Measurements from ENCODE around the gene CSH2. TPM values are rescaled to one million over a fixed set of nuclear protein-coding genes. Genes with fewer than 3 reads are reported as not detected.

Gene CSH2
- total and polyA plus RNA-seq, 2 of the 13 experiments (the other 11 are each of a cell fraction or from before 2014, with no cell fraction given) = not detected

GRCh38 chr17:63841350-63842172 lies 31.9 kb downstream of the CSH2 start:
- 2% methylated on average over 17 of the region's 26 CpGs for WGBS (ENCODE audit: low lambda C conversion rate)
- CTCF ChIA-PET (ENCODE audit: low intra/inter-chr PET ratio, low total read pairs) = no interaction called here
- H3K79me2 ChIP-seq (ENCODE audit: insufficient read depth, low read length) = peaks cover 46% of the 10 kb centered on the region
- TF ChIP-seq GATAD1 (CRISPR knock-in tag; IDR thresholded peaks at IDR 0.05) (0 out of 2 replicates have a peak, but pooled peaks have one; percentile 52), ZNF280D (CRISPR knock-in tag; IDR thresholded peaks at IDR 0.05) (peak; percentile 69; the same call in 1 of the 2 replicates), BORCS8-MEF2B (CRISPR knock-in tag; IDR thresholded peaks at IDR 0.05) (0 out of 2 replicates have a peak, but pooled peaks have one; percentile 18), XBP1 (CRISPR knock-in tag; IDR thresholded peaks at IDR 0.05) (0 out of 2 replicates have a peak, but pooled peaks have one; percentile 13), ZNF350 (CRISPR knock-in tag; IDR thresholded peaks at IDR 0.05; ENCODE audit: borderline replicate concordance, low read depth) (peak; percentile 73; the same call in 1 of the 2 replicates), PITX1 (CRISPR knock-in tag; IDR thresholded peaks at IDR 0.05) (peak; percentile 68), MYPOP (CRISPR knock-in tag; IDR thresholded peaks at IDR 0.05) (0 out of 2 replicates have a peak, but pooled peaks have one; percentile 43), SP4 (CRISPR knock-in tag; IDR thresholded peaks at IDR 0.05) (peak; percentile 63; the same call in 1 of the 2 replicates), ELK4 (CRISPR knock-in tag; IDR thresholded peaks at IDR 0.05; ENCODE audit: borderline replicate concordance) (0 out of 2 replicates have a peak, but pooled peaks have one; percentile 30), FOSL1 (CRISPR knock-in tag; IDR thresholded peaks at IDR 0.05; ENCODE audit: borderline replicate concordance) (no peak), ZNF772 (CRISPR knock-in tag; IDR thresholded peaks at IDR 0.05) (0 out of 2 replicates have a peak, but pooled peaks have one; percentile 60), MZF1 (CRISPR knock-in tag; IDR thresholded peaks at IDR 0.05; ENCODE audit: borderline replicate concordance) (0 out of 2 replicates have a peak, but pooled peaks have one; percentile 72), ERF (CRISPR knock-in tag; IDR thresholded peaks at IDR 0.05) (peak; percentile 20; the same call in 1 of the 2 replicates), TAF1 (CRISPR knock-in tag; IDR thresholded peaks at IDR 0.05) (peak; percentile 54)
- TF ChIP-seq, protein P1, sequence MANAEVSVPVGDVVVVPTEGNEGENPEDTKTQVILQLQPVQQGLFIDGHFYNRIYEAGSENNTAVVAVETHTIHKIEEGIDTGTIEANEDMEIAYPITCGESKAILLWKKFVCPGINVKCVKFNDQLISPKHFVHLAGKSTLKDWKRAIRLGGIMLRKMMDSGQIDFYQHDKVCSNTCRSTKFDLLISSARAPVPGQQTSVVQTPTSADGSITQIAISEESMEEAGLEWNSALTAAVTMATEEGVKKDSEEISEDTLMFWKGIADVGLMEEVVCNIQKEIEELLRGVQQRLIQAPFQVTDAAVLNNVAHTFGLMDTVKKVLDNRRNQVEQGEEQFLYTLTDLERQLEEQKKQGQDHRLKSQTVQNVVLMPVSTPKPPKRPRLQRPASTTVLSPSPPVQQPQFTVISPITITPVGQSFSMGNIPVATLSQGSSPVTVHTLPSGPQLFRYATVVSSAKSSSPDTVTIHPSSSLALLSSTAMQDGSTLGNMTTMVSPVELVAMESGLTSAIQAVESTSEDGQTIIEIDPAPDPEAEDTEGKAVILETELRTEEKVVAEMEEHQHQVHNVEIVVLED (CRISPR knock-in tag; IDR thresholded peaks at IDR 0.05; ENCODE audit: borderline replicate concordance) = peak; percentile 47; the same call in 1 of the 2 replicates

More at GRCh38 chr17:63841350-63842172, 31.9 kb downstream of the CSH2 start:
- intact Hi-C loops (cut with micrococcal nuclease; ENCODE audit: unreplicated experiment) = loop anchor here (1.0 to 5.0 kb wide), 2 partner anchors 14 to 69 kb away; partner anchors contain the start of genes CCDC47, DDX42, FTSJ3 and PSMC5
- DNase-seq (ENCODE audit: low spot score) (peak; percentile 36), ATAC-seq (peak; percentile 45), FAIRE-seq (no peak)
- no peak overlapping the region for H2AFZ ChIP-seq (ENCODE audit: low read length)
- peaks cover 8 to 14% of the 10 kb centered on the region in 2 experiments for H3K36me3 ChIP-seq (replicated peaks in 1 of 2; ENCODE audit: control insufficient read depth in 1 of 2, insufficient read depth in 2 of 2, low read length in 2 of 2)
- BruUV-seq (replicated peaks) = TSS peak; percentile 48
- no peaks in the 10 kb centered on the region for H3K9me3 ChIP-seq (ENCODE audit: low read length)
- peak overlapping the region; percentile 92 for H3K4me2 ChIP-seq (ENCODE audit: low read depth, low read length)
- peaks cover 44% of the 10 kb centered on the region for H3K4me1 ChIP-seq (ENCODE audit: insufficient read depth, low read length)
- H3K4me3 ChIP-seq (replicated peaks in 1 of 3; ENCODE audit: insufficient read depth in 1 of 3, low read depth in 2 of 3, low read length in 3 of 3) = peak overlapping the region; percentile 85 to 98 (median 97)
- no peaks in the 10 kb centered on the region; a peak in 1 of 5 replicates for H3K27me3 ChIP-seq (ENCODE audit: control insufficient read depth in 1 of 2, insufficient read depth in 2 of 2, low read length in 2 of 2)
- peak overlapping the region; percentile 92 for H3K27ac ChIP-seq (ENCODE audit: extremely low read length, insufficient read depth, low read length)
- POLR2A ChIA-PET = interaction anchor here (1.0 to 4.4 kb wide), 4 partner anchors 10 to 220 kb away, joined by 3 to 37 read pairs (median 32); partner anchors contain the start of genes CCDC47, DDX42, FTSJ3 and MAP3K3
- H4K20me1 ChIP-seq (ENCODE audit: insufficient read depth, low read length) = peaks cover 10% of the 10 kb centered on the region; the same call in 1 of the 2 replicates
- in situ Hi-C loops (cut with HindIII; ENCODE audit: extremely low pct_ligation_motif_present, low pct_unique_long_range_greater_than_20kb) = loop anchor here (10.0 kb wide), 1 partner anchor 663 kb away; the partner anchor contains the start of genes CEP95 and DDX5
- H3K9ac ChIP-seq (ENCODE audit: insufficient read depth, low read depth, low read length) = peak overlapping the region; percentile 93
